Measurements from ENCODE around the gene ETV3. TPM values are rescaled to one million over a fixed set of nuclear protein-coding genes. Genes with fewer than 3 reads are reported as not detected.
A peak's percentile ranks its signal among the peaks of the same experiment; 100 is the strongest.

ETV3 gene
- total RNA-seq, 1 experiment from 2014 or later: 25.8 TPM

DNA sequence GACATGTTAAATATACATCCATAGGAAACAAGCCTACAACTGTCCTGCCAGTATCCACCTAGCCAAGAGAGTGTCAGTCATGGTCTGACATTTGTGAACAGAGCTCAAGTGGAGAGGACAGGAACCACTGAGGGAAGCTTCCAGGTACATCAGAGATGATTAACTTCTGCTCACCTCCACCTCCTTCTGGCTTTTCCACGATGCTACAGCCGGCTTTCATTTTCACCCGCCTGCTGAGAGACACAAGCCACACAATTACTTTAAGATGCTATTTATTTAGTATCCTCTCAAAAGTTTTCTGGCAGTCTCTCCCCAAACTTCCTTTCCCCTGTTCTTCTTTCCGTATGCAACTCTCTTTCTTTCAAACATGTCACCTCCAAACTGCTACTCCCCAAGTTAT is 2.1 kb downstream of the ETV3 start:
- H3K27me3 Mint-ChIP-seq (ENCODE audit: insufficient read depth, unreplicated experiment): no peaks in the 10 kb centered on the region
- H3K9me3 Mint-ChIP-seq (ENCODE audit: unreplicated experiment): no peaks in the 10 kb centered on the region
- BruUV-seq (replicated peaks): no TSS peak
- peak overlapping the region; percentile 30 for H3K4me3 Mint-ChIP-seq (ENCODE audit: unreplicated experiment)
- H3K36me3 ChIP-seq (ENCODE audit: control insufficient read depth, insufficient read depth, low read length): peaks cover 2% of the 10 kb centered on the region
- intact Hi-C loops (cut with micrococcal nuclease; ENCODE audit: unreplicated experiment): no loop called here
- peaks cover 48% of the 10 kb centered on the region for H3K4me1 Mint-ChIP-seq (ENCODE audit: low read depth, unreplicated experiment)
- ChIA-PET CTCF (interaction anchor here (0.8 to 4.9 kb wide), 3 partner anchors 20 to 45 kb away, joined by 3 to 72 read pairs (median 41); no protein-coding TSS in a partner anchor), POLR2A (interaction anchor here (0.7 to 1.9 kb wide), 2 partner anchors 19 to 90 kb away, joined by 4 to 8 read pairs; partner anchors contain the start of gene ARHGEF11)
- no peaks in the 10 kb centered on the region for H3K27me3 ChIP-seq (replicated peaks; ENCODE audit: control insufficient read depth, insufficient read depth, low read length)
- peaks cover 65% of the 10 kb centered on the region for H3K36me3 Mint-ChIP-seq (ENCODE audit: insufficient read depth, unreplicated experiment)
- peak overlapping the region; percentile 87 for H3K27ac Mint-ChIP-seq (ENCODE audit: unreplicated experiment)
- no peak overlapping the region for H3K4me3 ChIP-seq (ENCODE audit: low read depth, low read length)
- TF ChIP-seq, protein P1, sequence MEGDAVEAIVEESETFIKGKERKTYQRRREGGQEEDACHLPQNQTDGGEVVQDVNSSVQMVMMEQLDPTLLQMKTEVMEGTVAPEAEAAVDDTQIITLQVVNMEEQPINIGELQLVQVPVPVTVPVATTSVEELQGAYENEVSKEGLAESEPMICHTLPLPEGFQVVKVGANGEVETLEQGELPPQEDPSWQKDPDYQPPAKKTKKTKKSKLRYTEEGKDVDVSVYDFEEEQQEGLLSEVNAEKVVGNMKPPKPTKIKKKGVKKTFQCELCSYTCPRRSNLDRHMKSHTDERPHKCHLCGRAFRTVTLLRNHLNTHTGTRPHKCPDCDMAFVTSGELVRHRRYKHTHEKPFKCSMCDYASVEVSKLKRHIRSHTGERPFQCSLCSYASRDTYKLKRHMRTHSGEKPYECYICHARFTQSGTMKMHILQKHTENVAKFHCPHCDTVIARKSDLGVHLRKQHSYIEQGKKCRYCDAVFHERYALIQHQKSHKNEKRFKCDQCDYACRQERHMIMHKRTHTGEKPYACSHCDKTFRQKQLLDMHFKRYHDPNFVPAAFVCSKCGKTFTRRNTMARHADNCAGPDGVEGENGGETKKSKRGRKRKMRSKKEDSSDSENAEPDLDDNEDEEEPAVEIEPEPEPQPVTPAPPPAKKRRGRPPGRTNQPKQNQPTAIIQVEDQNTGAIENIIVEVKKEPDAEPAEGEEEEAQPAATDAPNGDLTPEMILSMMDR (IDR thresholded peaks at IDR 0.05; ENCODE audit: insufficient read depth in 1 of 2, low read depth in 1 of 2, low read length in 1 of 2, severe bottlenecking in 1 of 2, unreplicated experiment in 1 of 2): no peak
- peak in 1 of 2 experiments; percentile 45 for DNase-seq
- peaks cover 61% of the 10 kb centered on the region for H3K4me1 ChIP-seq
- no peaks in the 10 kb centered on the region for H3K9me3 ChIP-seq

DNA sequence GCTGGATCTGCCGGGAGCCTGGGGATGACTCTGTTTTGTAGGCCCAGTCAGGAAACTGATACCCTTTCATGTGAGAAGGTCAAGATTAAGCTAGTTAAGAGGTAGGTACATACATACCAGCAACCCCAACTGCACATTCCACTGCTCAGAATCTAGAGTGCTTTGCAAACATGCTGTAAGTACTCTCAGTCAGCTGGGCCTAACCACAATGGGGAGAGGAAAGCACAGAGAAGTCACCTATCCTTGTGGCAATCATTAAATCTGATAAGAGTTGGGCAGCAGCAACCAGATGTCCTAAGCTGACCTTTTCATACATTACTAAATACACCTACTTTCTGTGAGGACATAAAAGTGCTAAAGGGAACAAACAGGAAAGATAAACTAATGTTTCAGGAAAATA is 2.5 kb downstream of the ETV3 start:
- H3K9me3 Mint-ChIP-seq (ENCODE audit: unreplicated experiment): no peaks in the 10 kb centered on the region
- Histone ChIP-seq H3K4me1 (peaks cover 66% of the 10 kb centered on the region), H3K27me3 (replicated peaks; ENCODE audit: control insufficient read depth, insufficient read depth, low read length) (no peaks in the 10 kb centered on the region), H3K4me3 (ENCODE audit: low read depth, low read length) (no peak overlapping the region), H3K36me3 (ENCODE audit: control insufficient read depth, insufficient read depth, low read length) (peaks cover 2% of the 10 kb centered on the region), H3K9me3 (no peaks in the 10 kb centered on the region)
- TF ChIP-seq, protein P1 (IDR thresholded peaks at IDR 0.05; ENCODE audit: insufficient read depth in 1 of 2, low read depth in 1 of 2, low read length in 1 of 2, severe bottlenecking in 1 of 2, unreplicated experiment in 1 of 2): no peak
- ChIA-PET CTCF (interaction anchor here (4.3 to 4.9 kb wide), 2 partner anchors 20 to 45 kb away, joined by 41 to 72 read pairs; no protein-coding TSS in a partner anchor), POLR2A (interaction anchor here (0.7 to 1.9 kb wide), 2 partner anchors 19 to 90 kb away, joined by 4 to 8 read pairs; partner anchors contain the start of gene ARHGEF11)
- DNase-seq: peak in 1 of 2 experiments; percentile 23
- H3K36me3 Mint-ChIP-seq (ENCODE audit: insufficient read depth, unreplicated experiment): peaks cover 65% of the 10 kb centered on the region
- peak overlapping the region; percentile 9 for H3K27ac Mint-ChIP-seq (ENCODE audit: unreplicated experiment)
- peaks cover 49% of the 10 kb centered on the region for H3K4me1 Mint-ChIP-seq (ENCODE audit: low read depth, unreplicated experiment)
- no TSS peak for BruUV-seq (replicated peaks)
- intact Hi-C loops (cut with micrococcal nuclease; ENCODE audit: unreplicated experiment): loop anchor here (2.0 kb wide), 1 partner anchor 45 kb away; no protein-coding TSS in a partner anchor
- H3K27me3 Mint-ChIP-seq (ENCODE audit: insufficient read depth, unreplicated experiment): no peaks in the 10 kb centered on the region
- H3K4me3 Mint-ChIP-seq (ENCODE audit: unreplicated experiment): no peak overlapping the region

DNA sequence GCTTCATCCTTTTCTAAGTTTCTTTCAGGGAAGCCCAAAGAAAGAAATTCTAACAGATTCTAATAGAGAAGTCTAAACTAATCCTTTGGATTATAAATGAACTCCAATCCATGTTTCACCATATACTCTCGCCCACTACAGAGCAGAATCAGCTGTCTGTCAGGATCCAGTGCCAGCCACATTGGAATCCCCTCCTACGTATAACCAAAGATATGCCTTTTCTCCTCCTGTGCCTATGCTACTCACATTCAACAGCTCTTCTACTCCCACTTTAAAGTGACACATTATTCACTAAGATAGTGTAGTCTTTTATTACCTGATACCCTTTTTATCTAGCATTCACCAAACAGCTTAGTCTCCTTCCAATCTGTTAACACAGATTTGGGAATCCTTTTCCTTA is 3.1 kb downstream of the ETV3 start:
- BruUV-seq (replicated peaks): no TSS peak
- H3K27me3 ChIP-seq (replicated peaks; ENCODE audit: control insufficient read depth, insufficient read depth, low read length): no peaks in the 10 kb centered on the region
- no peak for DNase-seq
- peak overlapping the region; percentile 9 for H3K27ac Mint-ChIP-seq (ENCODE audit: unreplicated experiment)
- H3K4me1 Mint-ChIP-seq (ENCODE audit: low read depth, unreplicated experiment): peaks cover 49% of the 10 kb centered on the region
- ChIA-PET POLR2A (interaction anchor here (1.3 to 1.9 kb wide), 2 partner anchors 20 to 21 kb away, joined by 3 to 8 read pairs; no protein-coding TSS in a partner anchor), CTCF (interaction anchor here (0.7 to 4.9 kb wide), 5 partner anchors 13 to 44 kb away, joined by 3 to 72 read pairs (median 7); no protein-coding TSS in a partner anchor)
- no peaks in the 10 kb centered on the region for H3K9me3 Mint-ChIP-seq (ENCODE audit: unreplicated experiment)
- H3K4me1 ChIP-seq: peaks cover 70% of the 10 kb centered on the region
- H3K27me3 Mint-ChIP-seq (ENCODE audit: insufficient read depth, unreplicated experiment): no peaks in the 10 kb centered on the region
- TF ChIP-seq, protein P1 (IDR thresholded peaks at IDR 0.05; ENCODE audit: insufficient read depth in 1 of 2, low read depth in 1 of 2, low read length in 1 of 2, severe bottlenecking in 1 of 2, unreplicated experiment in 1 of 2): no peak
- intact Hi-C loops (cut with micrococcal nuclease; ENCODE audit: unreplicated experiment): loop anchor here (2.0 kb wide), 1 partner anchor 44 kb away; no protein-coding TSS in a partner anchor
- no peaks in the 10 kb centered on the region for H3K9me3 ChIP-seq
- no peak overlapping the region for H3K4me3 Mint-ChIP-seq (ENCODE audit: unreplicated experiment)
- H3K36me3 ChIP-seq (ENCODE audit: control insufficient read depth, insufficient read depth, low read length): peaks cover 2% of the 10 kb centered on the region
- no peak overlapping the region for H3K4me3 ChIP-seq (ENCODE audit: low read depth, low read length)
- peaks cover 65% of the 10 kb centered on the region for H3K36me3 Mint-ChIP-seq (ENCODE audit: insufficient read depth, unreplicated experiment)

Data from Caco-2 (cell line).